Stimulated activated CD8-positive, alpha-beta memory T cell treated with anti-CD3 and anti-CD28 coated beads, Interleukin-7, amount 100 ng/mL, for 1 hour (primary cell): ENCODE measurements around the gene IL11.

Experiments used
- DNase-seq, 2 donors: peaks; one replicate each; pipeline ENCODE4 v3.0.0-alpha.2; 2020; ENCODE audit warnings: low read depth in 2 of 2

The IL11 gene

DNA sequence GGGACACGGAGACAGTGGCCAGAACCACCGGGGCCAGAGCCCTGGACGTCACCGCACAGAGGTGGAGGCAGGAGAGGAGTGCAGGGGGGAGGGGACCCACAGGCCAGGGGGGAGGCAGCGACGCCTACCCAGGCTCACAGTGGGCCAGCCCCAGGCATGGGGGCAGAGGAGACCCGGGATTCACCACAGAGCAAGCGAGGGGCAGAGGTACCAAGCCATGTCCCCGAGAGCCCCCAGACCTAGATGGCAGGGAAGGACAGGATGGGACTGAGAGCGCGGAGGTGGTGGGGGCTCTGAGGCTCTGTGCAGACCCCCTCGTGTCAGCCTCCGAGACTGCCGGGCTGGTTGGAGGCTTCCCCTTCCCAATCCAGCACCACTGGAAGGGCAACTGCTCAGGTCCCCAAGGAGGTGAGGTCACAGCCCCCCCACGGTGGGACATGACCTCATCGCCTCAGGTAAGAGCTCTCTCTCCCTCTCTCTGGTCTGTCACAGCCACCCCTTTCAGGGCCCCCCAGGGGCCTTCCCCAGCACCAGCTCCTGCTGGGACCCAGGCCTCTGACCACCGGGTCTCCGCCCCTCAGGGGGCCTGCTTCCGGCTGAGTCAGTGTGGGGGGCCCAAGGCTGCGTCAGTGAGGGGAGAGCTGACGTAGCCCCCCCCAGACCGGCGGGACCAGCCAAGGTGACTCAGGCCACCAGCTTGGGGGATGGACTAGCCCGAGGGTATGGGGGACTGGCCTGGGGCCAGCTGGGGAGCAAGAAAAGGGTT, 2.2 kb upstream of the IL11 start:
- no peak for DNase-seq

DNA sequence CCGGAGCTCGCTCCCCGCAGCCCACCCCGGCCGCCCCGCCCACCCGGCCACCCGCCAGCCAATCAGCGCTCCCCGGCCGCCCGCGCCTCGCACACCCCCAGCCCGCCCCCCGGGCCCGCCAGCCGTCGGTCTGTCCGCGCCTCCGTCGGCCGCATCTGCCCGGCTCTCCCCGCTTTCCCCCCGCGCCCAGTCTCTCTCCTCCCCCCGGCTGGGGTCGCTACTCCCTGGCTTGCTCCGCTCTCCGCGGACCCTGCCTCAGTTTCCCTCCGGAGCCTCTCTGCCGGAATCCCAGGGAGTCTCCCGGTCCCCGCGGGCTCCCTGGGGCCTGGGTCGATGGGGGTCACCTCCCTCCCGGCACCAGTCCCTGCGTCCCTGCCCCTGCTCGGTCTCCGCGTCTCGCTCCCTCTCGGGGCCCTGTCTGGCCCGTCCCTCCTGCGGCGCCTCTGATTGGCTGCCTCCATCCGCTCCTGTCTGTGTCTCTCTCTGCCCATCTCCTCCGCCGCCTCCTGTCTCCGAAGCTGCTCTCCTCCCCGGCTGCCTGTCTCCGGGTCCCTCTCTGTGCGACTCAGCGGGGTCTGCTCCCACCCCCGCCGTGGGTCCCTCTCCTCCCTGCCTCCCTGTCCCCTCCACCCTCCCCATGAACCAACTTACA, 484 bp downstream of the IL11 start:
- no peak for DNase-seq

DNA sequence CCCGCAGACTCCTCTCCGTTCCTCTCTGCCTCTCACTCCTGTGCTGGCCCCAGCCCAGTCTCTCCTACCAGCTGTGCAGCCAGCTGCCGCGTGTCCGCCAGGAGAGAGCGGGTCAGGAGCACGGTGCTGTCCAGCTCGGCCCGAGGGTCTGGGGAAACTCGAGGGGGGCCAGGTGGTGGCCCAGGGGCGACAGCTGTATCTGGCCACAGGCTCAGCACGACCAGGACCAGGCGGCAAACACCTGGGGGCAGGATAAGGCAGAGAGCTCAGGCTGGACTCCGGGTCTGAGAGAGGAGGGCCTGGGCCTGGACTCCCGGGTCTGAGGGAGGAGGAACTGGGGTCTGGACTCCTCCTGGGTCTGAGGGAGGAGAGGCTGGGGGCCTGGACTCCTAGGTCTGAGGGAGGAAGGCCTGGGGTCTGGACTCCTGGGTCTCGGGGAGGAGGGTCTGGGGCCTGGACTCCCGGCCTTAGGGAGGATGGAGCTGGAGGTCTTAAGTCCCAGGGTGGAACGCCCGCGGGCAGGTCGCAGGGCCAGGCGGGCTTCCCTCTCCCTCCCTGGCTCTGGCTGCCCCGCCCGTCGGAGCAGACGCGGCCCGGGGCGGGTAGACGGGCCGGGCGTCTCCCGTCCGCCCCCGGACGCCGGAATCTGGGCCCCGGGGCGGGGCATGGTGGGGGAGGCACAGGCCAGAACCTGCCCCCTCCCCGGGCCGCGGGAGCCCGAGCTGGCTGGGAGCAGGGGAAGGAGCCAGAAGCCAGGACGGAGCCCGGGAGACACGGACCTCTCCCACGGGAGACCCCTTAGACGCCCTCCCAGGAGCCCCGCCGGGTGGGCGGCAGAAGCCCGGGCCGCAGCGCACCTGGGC, 1.3 kb downstream of the IL11 start:
- DNase-seq: no peak

DNA sequence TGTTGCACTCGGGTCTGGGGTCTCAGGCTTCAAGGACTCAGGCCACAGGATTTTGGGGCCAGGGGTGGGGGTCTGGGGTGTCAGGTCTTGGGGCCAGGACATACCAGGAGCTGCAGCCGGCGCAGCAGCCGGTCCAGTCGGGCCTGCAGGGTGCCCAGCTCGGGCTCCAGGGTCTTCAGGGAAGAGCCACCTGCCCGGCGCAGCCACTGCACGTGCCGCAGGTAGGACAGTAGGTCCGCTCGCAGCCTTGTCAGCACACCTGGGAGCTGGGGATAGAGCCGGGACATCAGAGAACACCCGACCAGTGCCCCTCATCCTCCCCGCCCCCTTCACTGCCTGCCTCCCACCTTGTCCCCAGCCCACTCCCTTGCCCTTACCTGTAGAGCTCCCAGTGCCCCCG, 2.2 kb downstream of the IL11 start:
- DNase-seq: no peak

DNA sequence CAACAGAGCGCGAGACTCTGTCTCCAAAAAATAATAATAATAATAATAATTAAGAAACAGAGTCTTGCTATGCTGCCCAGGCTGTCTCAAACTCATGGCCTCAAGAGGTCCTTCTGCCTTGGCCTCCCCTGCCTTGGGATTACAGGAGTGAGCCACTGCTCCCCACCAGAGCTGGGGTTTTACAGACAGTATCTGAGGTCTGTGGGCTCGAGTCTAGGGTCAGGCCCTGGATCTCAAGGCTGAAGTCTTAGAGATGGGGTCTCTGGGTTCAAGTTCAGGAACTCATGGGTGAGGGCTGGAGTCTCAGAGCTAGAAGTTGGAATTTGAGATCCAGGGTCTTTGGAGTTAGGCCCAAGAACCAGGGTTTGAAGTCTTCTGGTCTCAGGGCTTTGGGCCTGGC, 3.5 kb downstream of the IL11 start:
- no peak for DNase-seq

DNA sequence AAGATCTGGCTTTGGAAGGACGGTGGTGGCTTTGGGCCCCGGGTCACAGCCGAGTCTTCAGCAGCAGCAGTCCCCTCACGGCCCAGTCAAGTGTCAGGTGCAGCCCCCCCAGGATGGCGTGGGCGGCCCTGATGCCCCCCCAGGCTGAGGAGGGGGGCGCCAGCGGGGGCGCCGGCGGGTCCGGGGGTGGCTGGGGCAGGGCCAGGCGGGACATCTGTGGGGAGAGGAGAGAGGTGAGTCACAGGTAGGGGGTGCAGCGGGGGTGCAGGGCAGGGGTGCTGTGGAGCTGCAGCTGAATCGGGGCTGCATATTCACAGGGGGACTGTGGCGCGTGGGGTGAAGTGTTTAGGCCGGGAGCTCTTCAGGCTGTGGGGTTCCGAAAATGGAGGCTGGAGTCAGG, 4.3 kb downstream of the IL11 start:
- no peak for DNase-seq

DNA sequence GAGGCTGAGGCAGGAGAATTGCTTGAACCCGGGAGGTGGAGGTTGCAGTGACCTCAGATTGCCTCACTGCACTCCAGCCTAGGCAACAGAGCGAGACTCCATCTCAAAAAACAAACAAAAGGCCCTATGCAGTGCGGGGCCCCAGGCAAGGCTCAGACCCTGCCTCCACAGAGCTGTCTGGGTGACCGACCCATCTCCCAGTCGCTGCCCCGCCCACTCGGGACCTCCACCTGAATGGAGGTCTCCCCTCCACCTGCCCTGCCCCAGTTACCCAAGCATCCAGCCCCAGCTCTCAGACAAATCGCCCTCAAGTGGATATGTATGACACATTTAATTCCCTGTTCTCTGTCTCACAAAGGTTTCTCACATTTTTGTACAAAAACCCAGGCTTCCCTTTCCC, 5.0 kb downstream of the IL11 start:
- no peak for DNase-seq

DNA sequence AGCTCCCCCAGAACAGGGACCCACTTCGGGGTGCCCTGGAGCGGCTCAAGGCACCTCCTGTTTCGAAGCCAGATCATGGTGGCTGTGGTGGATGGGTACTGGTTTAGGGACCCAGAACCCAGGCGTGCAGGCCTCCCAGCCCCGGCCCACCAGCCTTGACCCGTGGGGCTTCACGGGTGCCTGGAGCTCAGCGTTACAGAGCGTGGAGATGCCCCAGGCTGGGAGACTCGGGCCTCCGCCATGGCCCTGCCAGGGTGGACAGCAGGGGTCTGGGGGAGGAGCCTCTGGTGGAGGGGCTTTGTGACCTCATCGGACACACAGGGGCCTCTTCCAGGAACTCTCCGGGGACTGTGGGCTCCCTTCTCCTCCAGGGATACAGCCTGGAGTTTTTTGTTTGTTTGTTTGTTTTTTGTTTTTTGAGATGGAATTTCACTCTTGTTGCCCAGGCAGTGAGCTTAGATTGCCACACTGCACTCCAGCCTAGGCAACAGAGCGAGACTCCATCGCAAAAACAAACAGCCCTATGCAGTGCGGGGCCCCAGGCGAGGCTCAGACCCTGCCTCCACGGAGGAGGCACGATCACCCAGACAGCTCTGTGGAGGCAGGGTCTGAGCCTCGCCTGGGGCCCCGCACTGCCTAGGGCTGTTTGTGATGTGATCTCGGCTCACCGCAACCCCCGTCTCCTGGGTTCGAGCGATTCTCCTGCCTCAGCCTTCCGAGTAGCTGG, 7.1 kb downstream of the IL11 start, which contains the start of gene GARIN5B:
TSS of gene GARIN5B (minus strand) at position 271 of the 727 bp plus-strand sequence. CDS start at position 77, 194 bp downstream.
- no peak for DNase-seq

DNA sequence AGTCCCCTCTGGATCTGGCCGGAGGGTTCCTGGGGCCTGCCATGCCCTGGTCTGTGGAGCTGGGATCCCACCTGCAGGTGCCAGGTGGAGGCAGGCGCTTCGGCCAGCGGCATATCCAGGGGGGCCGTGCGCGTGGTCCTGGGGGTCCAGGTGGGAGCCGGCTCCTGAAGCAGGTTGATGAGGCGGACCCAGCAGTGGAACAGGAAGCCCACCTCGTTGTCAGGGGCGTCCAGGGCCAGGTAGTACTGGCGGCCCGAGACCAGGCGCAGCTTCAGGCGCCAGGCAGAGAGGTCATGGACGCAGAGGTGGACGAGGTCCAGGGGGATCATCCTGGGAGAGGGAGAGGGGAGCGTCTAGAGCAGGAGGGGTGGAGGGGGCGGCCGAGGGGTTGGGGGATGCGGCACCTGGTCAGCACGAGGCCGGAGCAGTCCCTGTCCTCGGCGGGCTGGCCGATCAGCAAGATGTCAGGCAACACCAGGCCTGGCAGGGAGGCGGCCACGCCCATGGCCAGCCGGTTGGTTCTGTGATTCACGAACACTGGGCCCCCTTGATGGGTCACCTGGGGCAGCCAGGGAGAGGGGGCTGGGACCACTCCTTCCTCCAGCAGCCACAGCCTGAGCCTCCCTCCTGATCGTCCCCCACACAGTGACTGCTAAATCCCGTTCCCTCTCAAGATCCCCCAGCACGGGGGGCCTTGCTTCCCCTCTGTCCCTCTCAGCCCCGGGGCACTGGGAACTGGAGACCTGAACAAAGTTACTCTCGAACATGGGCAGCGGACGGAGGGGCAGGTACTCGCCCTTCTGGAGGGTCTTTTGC, 7.9 kb downstream of the IL11 start:
- no peak for DNase-seq

DNA sequence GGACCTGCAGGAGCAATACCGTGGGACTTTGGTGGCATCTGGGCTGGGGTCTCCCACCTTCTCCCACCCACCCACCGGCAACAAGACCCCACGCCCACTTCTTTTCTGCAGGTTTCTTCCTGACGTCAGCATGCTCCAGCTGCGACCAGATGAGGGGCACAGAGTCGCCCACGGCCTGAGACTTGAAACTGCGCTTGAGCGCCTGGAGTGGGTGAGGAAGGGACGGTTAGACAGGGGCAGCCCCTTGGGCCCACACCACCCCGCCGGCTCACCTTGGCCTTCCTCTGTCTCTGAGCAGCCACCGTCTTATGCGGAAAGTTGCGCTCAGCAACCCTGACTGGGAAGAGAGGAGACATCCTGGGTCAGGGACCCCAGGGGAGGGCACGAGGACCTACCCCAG, 9.4 kb downstream of the IL11 start:
- no peak for DNase-seq

DNA sequence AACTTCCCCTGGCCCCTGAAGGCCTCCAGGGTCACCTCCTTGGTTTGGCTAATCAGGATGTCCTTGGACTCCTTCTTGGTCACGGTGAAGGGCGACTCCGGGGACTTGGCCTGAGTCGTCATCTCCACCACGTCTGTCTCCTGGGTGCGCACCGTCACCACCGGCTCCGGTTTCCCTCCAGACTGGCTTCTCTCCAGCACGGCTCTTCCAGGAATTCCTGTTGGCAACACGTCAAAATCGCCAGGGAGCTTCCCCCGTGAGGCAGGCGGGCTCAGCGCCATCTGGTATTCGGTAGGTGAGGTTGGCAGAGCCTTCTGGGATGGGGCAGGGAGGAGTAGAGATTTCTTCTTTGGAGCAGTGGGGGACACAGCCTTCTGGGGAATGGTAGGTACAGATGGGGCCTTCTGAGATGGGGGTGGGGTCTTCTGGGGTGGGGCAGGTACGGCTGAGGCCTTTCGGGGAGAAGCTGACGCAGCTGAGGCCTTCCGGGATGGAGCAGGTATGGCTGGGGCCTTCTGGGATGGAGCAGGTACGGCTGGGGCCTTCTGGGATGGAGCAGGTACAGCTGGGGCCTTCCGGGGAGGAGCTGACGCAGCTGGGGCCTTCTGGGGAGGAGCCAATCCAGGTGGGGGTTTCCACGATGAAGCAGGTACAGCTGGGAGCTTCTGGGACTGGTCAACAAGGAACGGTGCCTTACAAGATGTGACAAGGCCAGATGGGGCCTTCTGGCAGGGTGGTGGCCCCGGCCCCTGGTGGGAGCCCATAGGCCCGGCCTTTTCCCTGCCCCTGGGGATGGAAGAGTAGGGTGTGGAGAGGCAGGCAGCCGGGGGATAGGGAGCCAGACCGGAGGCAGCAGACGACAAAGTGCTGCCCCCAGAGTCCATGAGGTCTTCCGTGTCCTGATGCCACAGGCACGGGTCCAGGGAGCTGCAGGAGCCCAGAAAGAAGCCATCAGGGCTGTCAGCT, 11.0 kb downstream of the IL11 start:
- DNase-seq: no peak

DNA sequence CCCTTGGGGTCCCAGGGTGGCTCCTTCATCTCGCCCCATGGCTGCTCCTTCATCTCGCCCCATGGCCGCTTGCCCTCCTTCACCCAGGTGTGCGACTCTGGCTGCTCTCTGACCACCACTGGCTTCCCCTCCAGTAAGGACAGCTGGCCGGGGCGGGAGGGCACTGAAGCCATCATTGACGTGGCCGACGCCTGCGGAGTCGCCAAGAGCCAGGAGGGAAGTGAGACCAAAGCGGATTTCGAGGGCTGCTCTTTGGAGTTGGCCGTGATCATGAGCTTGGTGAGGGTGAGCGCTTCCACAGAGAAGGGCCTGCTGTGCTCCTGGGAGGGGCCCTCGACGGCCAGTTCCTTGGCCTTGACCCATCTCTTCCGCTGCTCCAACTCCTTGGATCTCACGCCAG, 11.8 kb downstream of the IL11 start:
- no peak for DNase-seq

DNA sequence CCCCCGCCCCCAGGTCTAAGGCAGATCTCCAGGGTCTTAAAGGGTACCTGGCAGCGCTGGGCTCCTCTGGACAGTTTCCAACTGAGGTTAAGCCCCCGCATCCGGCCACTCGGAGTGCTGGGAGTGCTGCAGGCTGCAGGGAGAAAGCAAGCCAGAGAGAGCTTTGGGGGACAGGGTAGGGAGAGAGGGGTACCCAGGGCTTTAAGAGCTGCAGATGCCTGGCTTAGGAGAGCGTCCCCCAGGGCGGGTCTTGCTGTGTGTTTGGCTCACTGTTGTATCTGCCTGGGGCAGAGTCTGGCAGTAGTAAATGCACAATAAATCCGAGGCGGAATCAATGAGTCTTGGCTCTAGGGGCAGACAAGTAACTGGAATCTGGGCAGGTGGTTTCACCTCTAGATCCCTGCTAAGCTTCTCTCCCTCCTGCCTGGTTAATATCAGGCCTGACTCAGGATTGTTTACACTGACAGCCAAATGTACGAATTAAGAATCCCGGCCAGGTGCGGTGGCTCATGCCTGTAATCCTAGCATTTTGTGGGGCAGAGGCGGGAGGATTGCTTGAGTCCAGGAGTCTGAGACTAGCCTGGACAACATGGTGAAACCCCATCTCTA, 14.9 kb downstream of the IL11 start:
- DNase-seq: no peak

DNA sequence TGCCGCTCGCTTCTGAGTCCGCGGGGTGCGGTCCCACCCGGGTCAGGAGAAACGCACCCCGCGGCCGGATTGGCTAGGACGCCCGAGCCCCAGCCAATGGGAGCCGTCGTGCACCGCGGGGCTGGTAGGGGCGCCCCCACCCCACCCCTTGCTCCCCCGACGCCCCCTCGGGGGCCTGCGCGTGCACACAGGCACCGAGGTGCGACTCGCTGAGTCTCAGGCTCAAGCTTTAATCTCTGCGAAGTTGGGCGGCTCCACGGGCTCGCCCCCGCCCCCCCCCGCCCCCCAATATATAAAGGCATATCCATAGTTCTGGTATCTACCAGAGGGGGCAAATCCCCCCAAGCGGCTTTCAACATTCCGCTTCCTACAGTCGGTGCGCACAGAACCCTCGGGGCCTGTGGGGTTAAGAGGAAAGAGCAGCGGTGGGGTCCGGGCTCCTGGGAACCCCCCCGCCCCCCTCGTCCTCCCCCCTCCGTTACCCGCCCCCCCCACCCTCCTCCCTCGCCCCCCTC, 15.5 kb downstream of the IL11 start, which contains the start of gene COX6B2:
TSS of gene COX6B2 (minus strand) at position 22 of the 515 bp plus-strand sequence. CDS start 198 bp downstream, outside the sequence.
- no peak for DNase-seq

DNA sequence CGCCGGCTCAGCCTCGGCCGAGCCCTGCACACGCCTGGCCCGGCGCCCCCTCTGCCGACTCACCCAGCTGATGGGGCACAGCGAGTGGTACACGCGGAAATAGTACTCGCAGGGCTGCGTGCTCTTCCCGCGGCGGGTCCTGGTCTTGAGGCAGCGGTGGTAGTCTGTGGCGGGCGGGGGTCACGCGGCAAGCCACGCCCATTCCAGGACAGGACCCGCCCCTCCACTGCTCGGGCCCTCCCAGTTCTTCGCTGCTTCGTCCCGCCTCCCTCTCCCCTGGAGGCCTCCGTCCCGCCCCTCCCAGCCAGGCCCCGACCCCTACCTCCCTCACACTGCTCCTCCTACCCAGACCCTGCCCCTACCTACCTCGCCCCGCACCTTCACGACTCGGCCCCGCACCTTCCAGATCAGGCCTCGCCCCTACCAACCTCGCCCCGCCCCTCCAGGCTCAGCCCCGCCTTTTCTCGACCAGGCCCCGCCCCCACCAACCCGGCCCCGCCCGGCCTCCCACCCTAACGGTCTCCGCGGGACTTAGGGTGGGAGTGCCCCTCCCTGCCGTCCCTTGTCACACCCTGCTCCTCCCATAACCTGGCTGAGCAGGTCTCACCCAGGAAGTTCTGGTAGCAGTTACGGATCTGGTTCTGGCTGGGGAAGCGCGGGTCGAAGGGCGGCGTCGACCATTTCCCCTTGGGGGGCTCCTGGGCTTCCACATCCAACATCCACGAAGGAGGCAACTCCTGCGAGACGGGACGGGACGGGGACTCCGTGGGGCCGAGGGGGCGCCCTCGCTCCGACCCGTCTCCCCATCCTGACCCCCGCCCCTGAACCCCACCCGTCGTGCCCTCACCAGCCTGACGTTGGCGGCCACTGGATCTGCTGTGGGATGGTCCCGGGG, 16.2 kb downstream of the IL11 start:
- peak in 1 of 2 donors; percentile 31 for DNase-seq

DNA sequence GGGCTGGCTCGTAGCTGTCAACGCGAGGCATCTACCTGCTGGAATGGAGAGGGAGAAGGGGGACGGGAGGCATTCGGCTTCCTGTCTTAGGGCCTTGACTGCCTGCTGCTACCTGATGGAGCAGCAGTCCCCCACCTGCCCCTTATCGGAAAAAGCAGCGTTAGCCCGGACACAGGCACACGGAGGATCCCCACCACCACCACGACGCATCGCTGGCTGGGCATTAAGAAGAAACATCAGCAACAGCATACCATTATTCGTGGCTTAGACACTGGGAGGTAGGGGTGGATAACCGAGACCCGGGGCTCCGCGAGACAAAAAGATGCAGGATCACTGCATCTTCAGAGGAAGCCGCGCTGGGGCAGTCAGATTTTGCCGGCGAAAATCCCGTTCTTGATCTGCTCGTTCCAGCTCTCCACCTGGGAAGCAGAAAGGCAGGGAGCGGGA, 16.9 kb downstream of the IL11 start:
- DNase-seq: no peak

DNA sequence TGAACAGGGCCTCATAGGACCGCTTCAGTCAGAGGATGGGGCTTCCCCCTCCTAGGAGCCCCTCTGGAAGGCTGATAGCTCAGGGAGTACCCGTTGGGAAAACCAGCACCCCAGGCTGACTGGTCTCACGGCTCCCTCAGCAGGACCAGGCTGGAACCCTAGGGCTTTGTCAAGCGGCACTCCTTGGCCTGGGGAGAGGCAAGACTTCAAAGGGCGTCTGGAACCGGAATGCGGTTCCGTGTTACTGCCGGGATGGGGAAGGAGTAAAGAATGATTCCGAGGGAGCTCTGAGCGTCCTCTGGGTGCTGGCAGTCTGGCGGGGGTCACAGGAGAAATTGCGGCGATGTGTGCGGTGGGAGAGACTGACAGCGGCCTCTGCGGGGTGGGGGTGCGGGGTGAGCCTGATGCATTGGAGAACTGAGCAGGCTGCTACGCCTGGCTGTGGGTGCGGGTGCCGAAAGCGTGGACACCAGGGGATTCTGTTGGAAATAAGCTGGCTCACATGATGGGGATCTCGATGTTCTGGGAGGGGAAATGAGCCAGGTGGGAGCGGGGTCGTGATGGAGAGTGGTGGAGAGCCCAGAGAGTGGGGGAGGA, 17.6 kb downstream of the IL11 start:
- DNase-seq: no peak
